GM21786 (cell line): Measurements from ENCODE around the gene R3HDML.
"Not testable (repeated sequence)": the region's sequence is repeated elsewhere in the genome, so short reads cannot be mapped to it uniquely, and the experiment has no call there.

Experiments
- ATAC-seq: cut with Tn5 transposase; IDR thresholded peaks from one replicate; pipeline ENCODE4 v1.9.1; 2021; ENCODE audit not compliant: unreplicated experiment

R3HDML gene, protein sequence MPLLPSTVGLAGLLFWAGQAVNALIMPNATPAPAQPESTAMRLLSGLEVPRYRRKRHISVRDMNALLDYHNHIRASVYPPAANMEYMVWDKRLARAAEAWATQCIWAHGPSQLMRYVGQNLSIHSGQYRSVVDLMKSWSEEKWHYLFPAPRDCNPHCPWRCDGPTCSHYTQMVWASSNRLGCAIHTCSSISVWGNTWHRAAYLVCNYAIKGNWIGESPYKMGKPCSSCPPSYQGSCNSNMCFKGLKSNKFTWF

DNA sequence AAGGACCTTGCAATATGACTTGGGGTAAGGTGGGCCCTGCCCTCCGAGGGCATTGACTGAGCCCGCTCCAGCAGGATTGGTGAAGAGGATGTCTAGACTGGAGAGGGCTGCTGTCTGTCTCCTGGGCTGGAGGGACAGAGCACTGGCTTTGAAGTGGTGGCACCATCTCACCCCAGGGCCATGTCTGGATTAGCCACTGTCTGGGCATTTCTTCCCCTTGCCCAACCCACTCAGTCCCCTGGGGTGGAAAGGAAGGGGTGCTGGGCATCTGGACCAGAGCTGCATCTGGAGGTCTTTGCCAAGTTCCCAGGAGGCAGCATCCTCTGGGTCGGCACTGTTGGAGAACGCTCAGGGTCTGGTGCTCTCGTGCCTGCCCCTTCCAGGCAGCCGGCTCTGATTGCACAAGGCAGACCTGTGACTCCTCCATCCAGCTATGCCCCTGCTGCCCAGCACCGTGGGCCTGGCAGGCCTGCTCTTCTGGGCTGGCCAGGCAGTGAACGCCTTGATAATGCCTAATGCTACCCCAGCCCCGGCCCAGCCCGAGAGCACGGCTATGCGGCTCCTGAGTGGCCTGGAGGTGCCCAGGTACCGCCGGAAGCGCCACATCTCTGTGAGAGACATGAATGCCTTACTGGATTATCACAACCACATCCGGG lies at the start of gene R3HDML:
Gene R3HDML, plus strand, starts transcription at position 319 of the 656 bp plus-strand sequence. Its CDS starts 115 bp downstream, at position 434.
- no peak for ATAC-seq

DNA sequence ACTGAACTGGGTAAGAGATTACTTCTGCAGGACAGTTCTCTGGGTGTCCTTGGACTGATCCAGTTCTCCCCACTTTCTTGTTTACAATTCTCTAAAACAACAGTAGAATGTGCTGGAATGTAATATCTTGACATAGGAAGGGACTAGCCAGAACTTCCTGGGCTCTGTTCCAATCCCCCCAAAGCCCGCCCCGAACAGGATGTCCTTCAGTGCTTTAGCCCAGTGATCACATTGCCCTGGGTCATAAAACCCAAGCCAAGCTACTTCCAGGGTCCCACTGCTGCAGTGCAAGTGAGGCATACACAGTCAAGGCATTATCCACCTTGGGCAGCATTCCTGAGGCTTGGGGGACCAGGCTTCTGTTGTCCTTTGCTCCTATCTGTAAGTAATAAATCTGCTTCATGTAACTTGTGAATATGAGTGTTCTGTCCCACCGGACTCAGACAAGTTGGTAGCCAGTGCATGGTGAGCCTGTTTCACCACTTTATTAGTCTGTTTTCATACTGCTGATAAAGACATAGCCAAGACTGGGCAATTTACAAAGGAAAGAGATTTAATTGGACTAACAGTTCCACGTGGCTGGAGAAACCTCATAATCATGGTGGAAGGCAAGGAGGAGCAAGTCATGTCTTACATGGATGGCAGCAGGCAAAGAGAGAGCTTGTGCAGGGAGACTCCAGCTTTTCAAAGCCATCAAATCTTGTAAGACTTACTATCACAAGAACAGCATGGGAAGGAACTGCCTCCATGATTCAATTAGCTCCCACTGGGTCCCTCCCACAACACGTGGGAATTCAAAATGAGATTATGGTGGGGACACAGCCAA lies 49.4 kb upstream of the R3HDML start:
- ATAC-seq, result no peak

- no peak for ATAC-seq
Observed at GRCh38 chr20:44288252-44288651, 48.6 kb upstream of the R3HDML start.

- no peak for ATAC-seq
Observed at GRCh38 chr20:44291754-44292153, 45.1 kb upstream of the R3HDML start.

GRCh38 chr20:44296011-44296410 lies 40.8 kb upstream of the R3HDML start:
- ATAC-seq, result no peak

DNA sequence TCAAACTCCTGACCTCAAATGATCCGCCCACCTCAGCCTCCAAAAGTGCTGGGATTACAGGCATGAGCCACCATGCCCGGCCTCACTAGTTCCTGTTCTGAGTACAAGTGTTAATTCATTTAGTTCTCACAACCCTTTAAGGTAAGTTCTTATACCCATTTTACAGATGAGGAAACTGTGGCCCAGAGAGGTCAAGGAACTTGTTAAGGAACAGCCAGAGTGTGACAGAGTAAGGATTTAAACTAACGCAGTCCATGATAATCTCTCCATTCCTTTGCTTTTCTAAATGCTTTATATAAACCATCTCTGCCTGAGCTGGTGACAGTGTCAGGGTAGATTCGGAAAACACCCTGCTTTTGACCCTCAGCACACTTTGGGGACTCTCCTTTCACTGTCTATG lies 39.1 kb upstream of the R3HDML start:
- ATAC-seq, result no peak

DNA sequence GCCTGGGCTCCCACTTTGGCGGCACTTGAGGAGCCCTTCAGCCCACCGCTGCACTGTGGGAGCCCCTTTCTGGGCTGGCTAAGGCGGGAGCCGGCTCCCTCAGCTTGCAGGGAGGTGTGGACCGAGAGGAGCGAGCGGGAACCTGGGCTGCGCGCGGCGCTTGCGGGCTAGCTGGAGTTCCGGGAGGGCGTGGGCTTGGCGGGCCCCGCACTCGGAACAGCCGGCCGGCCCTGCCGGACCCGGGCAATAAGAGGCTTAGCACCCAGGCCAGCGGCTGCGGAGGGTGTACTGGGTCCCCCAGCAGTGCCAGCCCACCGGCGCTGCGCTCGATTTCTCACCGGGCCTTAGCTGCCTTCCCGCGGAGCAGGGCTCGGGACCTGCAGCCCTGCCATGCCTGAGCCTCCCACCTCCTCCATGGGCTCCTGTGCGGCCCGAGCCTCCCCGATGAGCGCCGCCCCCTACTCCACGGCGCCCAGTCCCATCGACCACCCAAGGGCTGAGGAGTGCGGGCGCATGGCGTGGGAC lies 37.8 kb upstream of the R3HDML start:
- not testable (repeated sequence) for ATAC-seq

GRCh38 chr20:44301285-44301684 lies 35.6 kb upstream of the R3HDML start:
- no peak for ATAC-seq

- no peak for ATAC-seq
Observed at GRCh38 chr20:44302026-44302669, 34.7 kb upstream of the R3HDML start.

GRCh38 chr20:44302736-44303135 lies 34.1 kb upstream of the R3HDML start:
- ATAC-seq, result no peak

- ATAC-seq, result no peak
Observed at GRCh38 chr20:44304383-44304782, 32.5 kb upstream of the R3HDML start.

- ATAC-seq, result no peak
Observed at GRCh38 chr20:44306927-44307326, 29.9 kb upstream of the R3HDML start.

DNA sequence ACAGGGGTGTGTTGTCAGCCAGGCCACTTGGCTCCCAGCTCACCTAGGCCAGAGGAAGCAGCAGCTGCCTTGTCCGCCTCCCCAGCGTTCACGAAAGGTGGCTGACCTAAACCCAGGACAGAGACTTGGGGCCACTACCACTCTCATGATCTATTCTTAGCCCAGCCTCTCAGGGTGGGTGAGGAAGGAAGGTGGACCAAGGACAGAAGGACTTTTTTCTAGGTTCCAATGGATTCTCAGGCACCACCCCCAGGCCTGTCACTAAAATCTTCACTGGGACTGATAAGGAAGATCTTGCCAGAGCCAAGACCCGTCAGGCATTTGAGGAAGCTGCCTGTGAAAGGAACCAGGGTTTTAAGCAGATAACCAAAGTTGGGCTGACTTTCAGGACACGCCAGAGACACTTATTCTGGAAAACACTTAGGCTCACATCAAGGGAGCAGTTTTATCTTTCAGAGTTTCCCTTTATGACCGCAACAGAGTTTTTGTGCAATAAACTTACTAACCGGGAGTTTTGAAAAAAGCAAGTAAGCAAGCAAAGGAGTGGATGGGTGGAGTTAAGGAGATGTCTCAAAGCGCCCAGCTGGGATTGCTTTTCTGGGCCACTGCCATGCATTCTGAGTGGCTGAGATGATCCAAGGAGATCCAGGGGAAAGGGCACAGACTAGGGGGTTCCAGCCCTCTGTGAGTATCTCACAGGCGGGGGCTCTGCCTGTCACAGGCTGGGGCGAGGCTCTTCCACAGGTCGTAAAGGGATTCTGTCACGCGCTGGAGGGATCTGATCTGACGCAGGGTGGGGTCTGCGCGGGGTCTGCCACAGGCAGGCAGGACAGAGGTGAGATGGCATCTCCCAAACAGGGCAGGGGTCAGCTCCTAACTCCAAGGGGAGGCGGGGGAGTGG lies 26.8 kb upstream of the R3HDML start:
- ATAC-seq, result no peak

DNA sequence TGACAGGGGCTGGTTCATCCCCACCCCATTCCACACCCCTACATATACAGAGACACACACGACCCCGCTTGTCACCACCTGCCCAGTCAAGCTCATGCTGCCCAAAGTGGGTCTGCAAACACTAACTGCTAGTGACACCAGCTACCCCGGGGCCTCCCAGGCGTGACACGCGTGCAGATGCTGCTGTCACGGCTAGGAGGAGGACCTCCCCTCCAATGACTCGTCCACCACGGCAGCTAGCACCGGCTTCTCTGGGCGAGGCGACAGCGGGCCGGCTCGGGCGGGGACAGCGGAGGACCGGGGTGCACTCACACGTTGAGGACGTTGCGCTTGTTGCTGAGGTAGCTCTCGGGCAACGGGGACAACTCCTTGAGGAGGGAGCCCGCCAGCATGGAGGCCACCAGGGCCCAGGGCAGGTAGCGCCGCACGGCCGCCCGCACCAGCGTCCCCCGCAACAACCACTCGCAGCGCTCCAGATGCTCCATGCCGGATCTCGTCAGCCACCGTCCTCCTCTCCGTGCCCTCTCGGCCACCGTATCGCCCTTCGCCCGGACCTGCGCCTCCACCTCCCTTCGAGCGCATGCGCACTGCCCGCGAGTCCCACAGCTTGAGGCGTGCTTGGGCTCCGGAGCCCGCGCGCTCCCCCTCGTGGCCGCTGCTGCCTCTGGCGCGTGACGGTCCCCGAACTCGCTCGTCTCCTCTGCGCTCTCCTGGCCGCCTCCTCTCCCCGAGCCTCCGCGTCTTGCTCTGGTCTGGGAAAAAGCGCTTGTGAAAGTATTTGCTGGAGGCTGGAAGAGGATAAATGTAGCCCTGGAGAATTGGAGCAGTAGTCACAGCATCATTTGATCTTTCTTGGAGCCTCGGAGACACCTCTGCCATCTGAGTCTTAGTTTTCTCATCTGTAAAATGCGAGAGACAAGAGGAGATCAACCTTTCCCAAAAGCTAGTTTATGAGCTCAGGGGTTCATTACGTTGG lies 25.9 kb upstream of the R3HDML start, which contains the start of gene FITM2:
Gene FITM2, minus strand, starts transcription at position 539 of the 976 bp plus-strand sequence. Its CDS starts 54 bp downstream, at position 485.
- ATAC-seq, result peak; percentile 89

GRCh38 chr20:44314870-44315269 lies 22.0 kb upstream of the R3HDML start:
- ATAC-seq, result no peak

- no peak for ATAC-seq
Observed at GRCh38 chr20:44319839-44320422, 16.9 kb upstream of the R3HDML start.

GRCh38 chr20:44324343-44324742 lies 12.5 kb upstream of the R3HDML start:
- no peak for ATAC-seq

DNA sequence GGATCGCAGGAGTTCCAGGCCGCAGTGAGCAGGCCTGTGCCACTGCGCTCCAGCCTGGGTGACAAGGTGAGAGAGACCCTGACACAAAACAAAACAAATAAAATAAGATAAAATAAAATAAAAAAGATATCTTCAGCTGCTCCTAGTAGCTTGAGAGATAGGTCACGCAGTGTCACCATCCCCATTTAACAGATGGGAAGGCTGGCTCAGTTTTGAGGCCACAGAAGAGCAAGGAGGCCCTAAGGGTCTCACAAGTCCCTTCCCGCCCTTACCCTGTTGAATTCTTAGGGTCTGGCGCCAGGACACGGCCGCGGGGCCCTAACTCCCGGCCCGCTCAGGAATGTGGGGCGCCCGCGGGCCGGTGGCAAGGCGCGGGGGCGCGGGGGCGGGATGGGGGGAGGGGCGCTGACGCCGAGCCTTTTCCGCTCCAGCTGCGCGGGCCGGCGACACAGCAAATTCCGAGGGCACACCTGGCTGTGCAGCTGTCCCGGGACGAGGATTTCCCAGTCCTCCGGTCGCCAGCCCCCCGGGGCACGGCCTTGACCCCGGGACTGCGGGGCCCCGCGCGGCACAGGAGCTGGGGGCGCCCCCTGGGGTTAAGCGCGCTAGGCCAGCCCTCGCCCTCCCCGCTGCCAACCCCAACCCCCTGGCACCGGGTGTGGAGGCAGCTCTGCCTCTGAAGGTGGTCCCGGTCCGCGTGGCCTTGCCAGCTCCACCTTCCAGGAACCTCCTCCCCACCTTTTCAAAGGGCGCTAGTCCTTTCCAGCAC lies 10.3 kb upstream of the R3HDML start:
- ATAC-seq, result no peak
